GM23248 (cell line): ENCODE data around the gene CCDC192. TPM values are rescaled to one million over a fixed set of nuclear protein-coding genes. Genes with fewer than 3 reads are reported as not detected.
"Not testable (repeated sequence)": the region's sequence is repeated elsewhere in the genome, so short reads cannot be mapped to it uniquely, and the experiment has no call there.

Experiments
- DNase-seq: peaks from one replicate; pipeline ENCODE4 v3.0.0-alpha.2; 2015
- H2AFZ ChIP-seq: fragments of 200-600 bp; sonication (generic); 2 replicates; pipeline ENCODE4 v1.6.1; 2016; ENCODE audit warnings: antibody characterized with exemption
- H3F3A ChIP-seq: fragments of 200-600 bp; sonication (generic); 2 replicates; pipeline ENCODE4 v1.6.1; 2016; ENCODE audit warnings: mild to moderate bottlenecking, antibody characterized with exemption, mixed run types; ENCODE audit not compliant: insufficient read depth
- H3K27ac ChIP-seq: fragments of 200-600 bp; sonication (generic); 2 replicates; pipeline ENCODE4 v1.5.1; 2016; ENCODE audit warnings: mild to moderate bottlenecking
- H3K27me3 ChIP-seq: fragments of 200-600 bp; sonication (generic); replicated peaks from 2 replicates; pipeline ENCODE4 v1.6.1; 2016; ENCODE audit warnings: mild to moderate bottlenecking; ENCODE audit not compliant: insufficient read depth
- H3K36me3 ChIP-seq: fragments of 200-600 bp; sonication (generic); 2 replicates; pipeline ENCODE4 v1.6.1; 2016; ENCODE audit warnings: low read depth, mild to moderate bottlenecking
- H3K4me1 ChIP-seq: fragments of 200-600 bp; sonication (generic); 2 replicates; pipeline ENCODE4 v1.6.1; 2016; ENCODE audit warnings: mild to moderate bottlenecking; ENCODE audit not compliant: insufficient read depth
- H3K4me2 ChIP-seq: fragments of 200-600 bp; sonication (generic); one replicate; pipeline ENCODE4 v1.6.1; 2016; ENCODE audit warnings: mild to moderate bottlenecking; ENCODE audit not compliant: unreplicated experiment
- H3K4me3 ChIP-seq: fragments of 200-600 bp; sonication (generic); 2 replicates; pipeline ENCODE4 v1.5.1; 2016; ENCODE audit warnings: mild to moderate bottlenecking
- H3K79me2 ChIP-seq: fragments of 200-600 bp; sonication (generic); 2 replicates; pipeline ENCODE4 v1.6.1; 2016; ENCODE audit warnings: mild to moderate bottlenecking; ENCODE audit not compliant: insufficient read depth
- H3K9ac ChIP-seq: fragments of 200-600 bp; sonication (generic); 2 replicates; pipeline ENCODE4 v1.6.1; 2016; ENCODE audit warnings: mild to moderate bottlenecking
- H3K9me2 ChIP-seq: fragments of 200-600 bp; sonication (generic); 2 replicates; pipeline ENCODE4 v1.6.1; 2016; ENCODE audit warnings: mixed run types, mild to moderate bottlenecking, moderate library complexity; ENCODE audit not compliant: insufficient read depth
- H3K9me3 ChIP-seq: fragments of 200-600 bp; sonication (generic); one replicate; pipeline ENCODE4 v1.6.1; 2017; ENCODE audit warnings: low read depth
- H4K20me1 ChIP-seq: fragments of 200-600 bp; sonication (generic); 2 replicates; pipeline ENCODE4 v1.6.0; 2016; ENCODE audit not compliant: insufficient read depth
- EZH2 ChIP-seq: fragments of 200-600 bp; sonication (generic); IDR thresholded peaks from 2 replicates; pipeline ENCODE4 v1.6.1; 2018; ENCODE audit warnings: antibody characterized with exemption, mild to moderate bottlenecking; ENCODE audit not compliant: insufficient read depth, poor library complexity, severe bottlenecking
- EZH2phosphoT487 ChIP-seq: fragments of 200-600 bp; sonication (generic); IDR thresholded peaks from 2 replicates; pipeline ENCODE4 v1.6.1; 2018; ENCODE audit warnings: antibody characterized with exemption, moderate library complexity, mild to moderate bottlenecking, low read depth; ENCODE audit not compliant: insufficient read depth
- WGBS, 2 experiments: methylation state at CpG; one replicate each; pipeline ENCODE4 v1.1.6; 2015 to 2017; ENCODE audit warnings: low lambda C conversion rate in 2 of 2, low coverage in 1 of 2; ENCODE audit errors: missing lambda C conversion rate in 2 of 2; 5-methylcytosine and 5-hydroxymethylcytosine counted together
- in situ Hi-C: fragments of 300-500 bp; cut with MboI; formaldehyde crosslinking; loops from 2 replicates; pipeline ENCODE4 v1.15.0; 2020
- polyA plus RNA-seq: library from polyadenylated mRNA; unstranded; fragments of >200 nt; fragmentation: Nextera tagmentation; extraction: Ambion mirVana; gene quantifications from 2 replicates; pipeline ENCODE4 v1.2.1, GENCODE V29; 2016
- total RNA-seq: library from RNA; depleted of rRNA; stranded (reverse); fragments of >200 nt; shearing (Covaris generic); gene quantifications from 2 replicates; pipeline ENCODE4 v1.2.3, GENCODE V29; 2014

The CCDC192 gene
- total and polyA plus RNA-seq, 2 experiments from 2014 or later = 0.40 TPM; not detected in 1

DNA sequence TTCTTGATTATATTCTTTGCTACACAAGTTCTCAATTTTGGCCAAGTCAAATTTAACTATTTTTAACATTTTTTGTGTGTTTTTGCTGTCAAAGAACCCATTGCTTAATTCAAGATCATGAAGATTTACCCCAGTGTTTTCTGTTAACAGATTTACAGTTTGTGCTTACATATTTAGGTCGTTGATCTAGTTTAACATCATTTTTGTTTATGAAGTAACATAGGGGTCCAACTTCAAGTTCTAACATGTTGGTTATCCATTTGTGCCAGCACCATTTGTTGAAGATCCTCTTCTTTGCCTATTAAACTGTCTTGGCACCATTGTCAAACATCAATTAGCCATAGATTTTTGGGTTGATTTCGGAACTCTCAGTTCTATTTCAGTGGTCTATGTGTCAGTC is 71.0 kb downstream of the CCDC192 start:
- WGBS, 2 experiments = 41 to 51% methylated on average over 2 of the region's 2 CpGs
- in situ Hi-C loops = no loop called here

DNA sequence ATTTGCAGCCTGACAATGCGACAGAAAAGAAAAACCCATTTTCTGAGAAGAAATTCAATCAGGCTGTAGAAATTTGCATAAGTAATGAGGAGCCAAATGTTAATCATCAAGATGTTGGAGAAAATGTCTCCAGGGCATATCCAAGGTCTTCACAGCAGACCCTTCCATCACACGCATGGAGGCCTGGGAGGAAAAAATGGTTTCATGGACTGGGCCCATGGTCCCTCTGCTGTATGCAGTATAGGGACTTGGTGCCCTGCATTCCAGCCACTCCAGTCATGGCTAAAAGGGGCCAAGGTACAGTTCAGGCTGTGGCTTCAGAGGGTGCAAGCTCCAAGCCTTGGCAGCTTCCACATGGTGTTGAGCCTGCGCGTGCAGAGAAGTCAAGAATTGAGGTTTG is 73.3 kb downstream of the CCDC192 start:
- Histone ChIP-seq H3K27me3 (peaks cover 6% of the 10 kb centered on the region; the same call in 1 of the 2 replicates), H3K79me2 (no peaks in the 10 kb centered on the region), H4K20me1 (no peaks in the 10 kb centered on the region), H3K9me2 (no peaks in the 10 kb centered on the region), H3K9me3 (no peaks in the 10 kb centered on the region), H2AFZ (no peak overlapping the region), H3K36me3 (no peaks in the 10 kb centered on the region), H3K9ac (no peak overlapping the region), H3F3A (no peaks in the 10 kb centered on the region), H3K4me2 (no peak overlapping the region), H3K4me3 (no peak overlapping the region), H3K4me1 (no peaks in the 10 kb centered on the region), H3K27ac (no peak overlapping the region)
- in situ Hi-C loops = no loop called here
- TF ChIP-seq EZH2 = no peak
- TF ChIP-seq EZH2phosphoT487 = no peak
- WGBS, 2 experiments = 67 to 76% methylated on average over 4 of the region's 4 CpGs
- DNase-seq = no peak

More for the DNA sequence above, 71.0 kb downstream of the CCDC192 start:
- no peaks in the 10 kb centered on the region for H3K9me2 ChIP-seq
- H2AFZ ChIP-seq = no peak overlapping the region
- H3K4me1 ChIP-seq = no peaks in the 10 kb centered on the region
- no peak overlapping the region for H3K27ac ChIP-seq
- peaks cover 7% of the 10 kb centered on the region; the same call in 1 of the 2 replicates for H3K27me3 ChIP-seq
- H3K36me3 ChIP-seq = no peaks in the 10 kb centered on the region
- DNase-seq = no peak
- no peaks in the 10 kb centered on the region for H3F3A ChIP-seq
- no peaks in the 10 kb centered on the region for H3K9me3 ChIP-seq
- no peaks in the 10 kb centered on the region for H4K20me1 ChIP-seq
- no peak for TF ChIP-seq EZH2
- TF ChIP-seq EZH2phosphoT487 = no peak
- H3K4me2 ChIP-seq = no peak overlapping the region
- H3K79me2 ChIP-seq = no peaks in the 10 kb centered on the region
- H3K9ac ChIP-seq = no peak overlapping the region
- no peak overlapping the region for H3K4me3 ChIP-seq

DNA sequence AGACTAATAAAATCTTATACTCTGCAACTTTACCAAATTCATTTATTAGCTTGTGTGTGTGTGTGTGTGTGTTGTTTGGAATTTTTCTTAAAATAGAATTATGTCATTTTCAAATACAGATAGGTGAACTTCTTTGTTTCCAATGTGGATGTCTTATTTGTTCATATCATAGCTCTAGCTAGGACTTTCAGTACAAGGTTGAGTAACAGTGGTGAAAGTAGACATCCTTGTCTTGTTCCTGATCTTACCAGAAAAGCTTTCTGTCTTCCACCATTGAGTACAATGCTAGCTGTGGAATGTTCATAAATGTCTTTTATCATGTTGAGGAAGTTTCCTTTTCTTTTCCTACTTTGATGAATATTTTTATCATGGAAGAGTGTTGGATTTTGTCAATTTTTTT is 74.8 kb downstream of the CCDC192 start:
- Histone ChIP-seq H3K4me2 (no peak overlapping the region), H4K20me1 (no peaks in the 10 kb centered on the region), H3K79me2 (no peaks in the 10 kb centered on the region), H3K9me3 (no peaks in the 10 kb centered on the region), H3K9me2 (no peaks in the 10 kb centered on the region), H3K4me3 (no peak overlapping the region), H2AFZ (no peak overlapping the region), H3K27ac (no peak overlapping the region), H3F3A (no peaks in the 10 kb centered on the region), H3K27me3 (peaks cover 18% of the 10 kb centered on the region; the same call in 1 of the 2 replicates), H3K36me3 (no peaks in the 10 kb centered on the region), H3K9ac (no peak overlapping the region), H3K4me1 (no peaks in the 10 kb centered on the region)
- in situ Hi-C loops = no loop called here
- no peak for DNase-seq
- TF ChIP-seq EZH2phosphoT487 = no peak
- TF ChIP-seq EZH2 = no peak

DNA sequence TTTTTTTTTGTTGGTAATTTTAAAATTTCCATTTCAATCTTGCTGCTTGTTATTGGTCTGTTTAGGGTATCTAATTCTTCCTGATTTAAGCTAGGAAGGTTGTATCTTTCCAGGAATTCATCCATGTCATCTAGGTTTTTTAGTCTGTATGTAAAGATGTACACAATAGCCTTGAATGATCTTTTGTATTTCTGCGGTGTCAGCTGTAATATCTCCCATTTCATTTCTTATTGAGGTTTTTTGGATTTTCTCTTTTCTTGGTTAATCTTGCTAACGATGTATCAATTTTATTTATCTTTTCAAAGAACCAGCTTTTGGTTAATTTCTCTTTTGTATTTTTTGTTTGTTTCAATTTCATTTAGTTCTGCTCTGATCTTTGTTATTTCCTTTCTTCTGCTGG is 79.3 kb downstream of the CCDC192 start:
- in situ Hi-C loops, DNase-seq, H3K27ac ChIP-seq, H3K4me2 ChIP-seq, H4K20me1 ChIP-seq, H3K9me2 ChIP-seq, H3K79me2 ChIP-seq, H3K9ac ChIP-seq, H2AFZ ChIP-seq, H3K9me3 ChIP-seq, H3K36me3 ChIP-seq, H3K4me3 ChIP-seq: not testable (repeated sequence)
- H3K4me1 ChIP-seq = peaks cover 11% of the 10 kb centered on the region
- peaks cover 15% of the 10 kb centered on the region; the same call in 1 of the 2 replicates for H3F3A ChIP-seq
- 61 to 63% methylated on average over 2 of the region's 2 CpGs for WGBS, 2 experiments
- H3K27me3 ChIP-seq = peaks cover 29% of the 10 kb centered on the region; the same call in 1 of the 2 replicates

DNA sequence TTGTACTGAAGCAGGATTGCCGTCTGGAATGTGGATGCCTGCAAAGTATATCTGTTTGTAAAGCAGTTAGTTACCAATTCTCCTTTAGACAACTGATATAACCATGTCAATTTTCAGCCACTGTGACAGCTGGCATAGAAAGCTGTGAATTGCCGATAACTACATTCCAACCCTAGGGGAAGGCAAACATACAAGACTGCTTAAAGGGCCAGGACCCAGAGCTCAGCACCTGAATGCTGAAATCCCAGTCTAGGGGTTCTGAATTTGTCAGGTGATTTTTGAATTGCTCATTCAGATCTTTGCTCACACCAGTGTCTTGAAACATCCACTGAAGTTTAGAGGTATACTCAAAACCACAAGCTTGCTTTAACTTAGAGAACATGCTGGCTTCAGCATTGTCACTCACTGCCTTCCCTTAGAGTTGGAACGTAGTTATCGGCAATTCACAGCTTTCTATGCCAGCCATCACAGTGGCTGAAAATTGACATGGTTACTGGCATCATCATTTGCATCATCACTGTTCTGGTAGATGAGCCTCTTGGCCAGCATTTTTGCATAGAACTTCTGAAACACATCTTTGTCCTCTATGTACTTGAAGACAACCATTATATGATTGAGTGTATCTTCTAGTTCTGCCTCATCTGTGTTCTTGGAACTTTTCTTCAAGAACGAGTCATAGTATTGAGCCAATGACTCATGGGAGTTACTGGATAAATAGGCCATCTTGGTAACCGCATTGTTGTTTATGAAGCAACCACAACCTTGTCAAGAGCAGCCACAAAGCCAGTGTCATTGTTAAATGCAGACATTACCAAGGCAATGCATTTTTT is 82.1 kb downstream of the CCDC192 start:
- Histone ChIP-seq H3K4me1 (peaks cover 11% of the 10 kb centered on the region), H3K4me3 (no peak overlapping the region), H3K9me3 (no peaks in the 10 kb centered on the region), H3K4me2 (no peak overlapping the region), H3K9ac (no peak overlapping the region), H3F3A (peaks cover 15% of the 10 kb centered on the region; the same call in 1 of the 2 replicates), H3K27me3 (peaks cover 28% of the 10 kb centered on the region; the same call in 1 of the 2 replicates), H3K36me3 (no peaks in the 10 kb centered on the region), H4K20me1 (no peaks in the 10 kb centered on the region), H3K9me2 (no peaks in the 10 kb centered on the region), H2AFZ (no peak overlapping the region), H3K79me2 (no peaks in the 10 kb centered on the region), H3K27ac (no peak overlapping the region)
- in situ Hi-C loops = no loop called here
- 0 out of 2 replicates have a peak, but pooled peaks have one; percentile 72 for TF ChIP-seq EZH2phosphoT487
- no peak for TF ChIP-seq EZH2
- 43 to 48% methylated on average over 6 of the region's 6 CpGs for WGBS, 2 experiments
- peak; percentile 93 for DNase-seq
